GM23248 (cell line): Measurements from ENCODE around the gene RRN3.
"Not testable (repeated sequence)": the region's sequence is repeated elsewhere in the genome, so short reads cannot be mapped to it uniquely, and the experiment has no call there.

ENCODE experiments used
- EZH2 ChIP-seq: fragments of 200-600 bp; sonication (generic); IDR thresholded peaks from 2 replicates; pipeline ENCODE4 v1.6.1; 2018; ENCODE audit warnings: antibody characterized with exemption, mild to moderate bottlenecking; ENCODE audit not compliant: insufficient read depth, poor library complexity, severe bottlenecking
- EZH2phosphoT487 ChIP-seq: fragments of 200-600 bp; sonication (generic); IDR thresholded peaks from 2 replicates; pipeline ENCODE4 v1.6.1; 2018; ENCODE audit warnings: antibody characterized with exemption, moderate library complexity, mild to moderate bottlenecking, low read depth; ENCODE audit not compliant: insufficient read depth

DNA sequence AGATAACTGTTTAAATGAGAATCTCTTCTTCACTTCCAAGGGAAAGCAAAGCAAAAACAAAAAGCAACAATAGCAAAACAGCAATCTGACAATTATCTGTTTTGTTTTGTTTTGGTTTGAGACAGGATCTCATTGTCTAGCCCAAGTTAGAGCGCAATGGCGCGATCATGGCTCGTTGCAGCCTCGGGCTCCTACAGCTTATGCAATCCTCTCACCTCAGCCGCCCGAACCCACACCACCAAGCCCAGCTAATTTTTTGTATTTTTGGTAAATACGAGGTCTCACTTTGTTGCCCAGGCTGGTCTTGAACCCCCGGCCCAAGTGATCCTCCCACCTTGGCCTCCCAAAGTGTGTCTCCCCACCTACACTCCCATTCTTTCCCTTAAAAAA lies 2.5 kb upstream of the RRN3 start:
- not testable (repeated sequence) for TF ChIP-seq EZH2, EZH2phosphoT487
